Measurements from ENCODE around the gene AQP2. TPM values are rescaled to one million over a fixed set of nuclear protein-coding genes. Genes with fewer than 3 reads are reported as not detected.
A peak's percentile ranks its signal among the peaks of the same experiment; 100 is the strongest.

Gene AQP2
- total RNA-seq, 2 experiments from 2014 or later = not detected

GRCh38 chr12:49928471-49928870 is 22.1 kb upstream of the AQP2 start:
- H3K4me3 Mint-ChIP-seq = no peak overlapping the region
- H3K9me3 Mint-ChIP-seq = no peaks in the 10 kb centered on the region

GRCh38 chr12:49929581-49929980 is 21.0 kb upstream of the AQP2 start:
- Mint-ChIP-seq H3K4me1 (ENCODE audit: low read depth) (peaks cover 7% of the 10 kb centered on the region), H3K9me3 (no peaks in the 10 kb centered on the region), H3K36me3 (ENCODE audit: low read depth) (no peaks in the 10 kb centered on the region), H3K4me3 (no peak overlapping the region), H3K27ac (no peak overlapping the region), H3K27me3 (peaks cover 5% of the 10 kb centered on the region)
- ChIA-PET CTCF (interaction anchor here (0.6 to 2.2 kb wide), 3 partner anchors 16 to 167 kb away, joined by 3 to 12 read pairs (median 4); no protein-coding TSS in a partner anchor), POLR2A (no interaction called here)
- no peak for TF ChIP-seq CTCF (IDR thresholded peaks at IDR 0.05)
- DNase-seq = no peak
- intact Hi-C loops (cut with micrococcal nuclease) = no loop called here
- no peak for ATAC-seq

More at GRCh38 chr12:49928471-49928870, 22.1 kb upstream of the AQP2 start:
- intact Hi-C loops (cut with micrococcal nuclease) = no loop called here
- peaks cover 7% of the 10 kb centered on the region for H3K4me1 Mint-ChIP-seq (ENCODE audit: low read depth)
- ChIA-PET CTCF (interaction anchor here (0.8 to 2.2 kb wide), 4 partner anchors 17 to 183 kb away, joined by 3 to 13 read pairs (median 8); partner anchors contain the start of gene COX14), POLR2A (no interaction called here)
- TF ChIP-seq CTCF (IDR thresholded peaks at IDR 0.05) = no peak
- ATAC-seq (no peak), DNase-seq (no peak)
- H3K27ac Mint-ChIP-seq = no peak overlapping the region
- peaks cover 3% of the 10 kb centered on the region for H3K27me3 Mint-ChIP-seq
- no peaks in the 10 kb centered on the region for H3K36me3 Mint-ChIP-seq (ENCODE audit: low read depth)

- Mint-ChIP-seq H3K4me1 (ENCODE audit: low read depth) (peaks cover 7% of the 10 kb centered on the region), H3K4me3 (no peak overlapping the region), H3K9me3 (no peaks in the 10 kb centered on the region), H3K27me3 (peaks cover 9% of the 10 kb centered on the region), H3K36me3 (ENCODE audit: low read depth) (no peaks in the 10 kb centered on the region), H3K27ac (no peak overlapping the region)
- DNase-seq (no peak), ATAC-seq (peak; percentile 71)
- TF ChIP-seq CTCF (IDR thresholded peaks at IDR 0.05) = no peak
- intact Hi-C loops (cut with micrococcal nuclease) = no loop called here
- ChIA-PET POLR2A (no interaction called here), CTCF (interaction anchor here (1.1 to 4.1 kb wide), 5 partner anchors 15 to 38 kb away, joined by 3 to 34 read pairs (median 11); no protein-coding TSS in a partner anchor)
These were observed 19.8 kb upstream of the AQP2 start for GRCh38 chr12:49930515-49931288.

GRCh38 chr12:49932023-49932422 is 18.5 kb upstream of the AQP2 start:
- CTCF ChIA-PET = interaction anchor here (1.6 to 4.1 kb wide), 3 partner anchors 14 to 81 kb away, joined by 5 to 34 read pairs (median 11); no protein-coding TSS in a partner anchor
- POLR2A ChIA-PET = interaction anchor here (1.1 kb wide), 1 partner anchor 22 kb away, joined by 3 read pairs; no protein-coding TSS in a partner anchor
- peaks cover 5% of the 10 kb centered on the region for H3K4me1 Mint-ChIP-seq (ENCODE audit: low read depth)
- no peak overlapping the region for H3K27ac Mint-ChIP-seq
- peaks cover 9% of the 10 kb centered on the region for H3K27me3 Mint-ChIP-seq
- intact Hi-C loops (cut with micrococcal nuclease) = no loop called here
- H3K36me3 Mint-ChIP-seq (ENCODE audit: low read depth) = no peaks in the 10 kb centered on the region
- ATAC-seq (no peak), DNase-seq (no peak)
- H3K4me3 Mint-ChIP-seq = no peak overlapping the region
- no peaks in the 10 kb centered on the region for H3K9me3 Mint-ChIP-seq
- TF ChIP-seq CTCF (IDR thresholded peaks at IDR 0.05) = no peak
